Suprapubic skin (tissue), 4 donors: Measurements from ENCODE around the gene LRP1B.

Experiments used
- CTCF ChIP-seq, 2 donors: fragments of 200-600 bp in 1 of 2; fragments of 450-650 bp in 1 of 2; sonication (generic) in 1 of 2; IDR thresholded peaks; one replicate each; pipeline ENCODE4 v1.5.1; 2016 to 2019; ENCODE audit warnings: antibody characterized with exemption in 2 of 2, mild to moderate bottlenecking in 1 of 2, moderate library complexity in 1 of 2
- EP300 ChIP-seq: sonication (generic); formaldehyde crosslinking; IDR thresholded peaks from one replicate; pipeline ENCODE4 v1.6.1; 2017; ENCODE audit warnings: antibody characterized with exemption
- POLR2A ChIP-seq, 2 donors: fragments of 450-650 bp; IDR thresholded peaks; one replicate each; pipeline ENCODE4 v1.6.1; 2017; ENCODE audit warnings: antibody characterized with exemption in 2 of 2, mild to moderate bottlenecking in 2 of 2, moderate library complexity in 2 of 2
- POLR2AphosphoS5 ChIP-seq, 3 donors: sonication (generic); formaldehyde crosslinking; IDR thresholded peaks; one replicate each; pipeline ENCODE4 v1.6.1; 2017; ENCODE audit warnings: antibody characterized with exemption in 3 of 3

GRCh38 chr2:141313972-141314371 lies 816.8 kb downstream of the LRP1B start:
- TF ChIP-seq CTCF (IDR thresholded peaks at IDR 0.05) (no peak), POLR2AphosphoS5 (IDR thresholded peaks at IDR 0.05) (no peak), POLR2A (IDR thresholded peaks at IDR 0.05) (no peak), EP300 (no peak)
